Chondrocyte (in vitro differentiated cells): ENCODE data around the gene TMEM225B. TPM values are rescaled to one million over a fixed set of nuclear protein-coding genes. Genes with fewer than 3 reads are reported as not detected.

Experiments used
- DNase-seq: peaks from one replicate; pipeline ENCODE4 v3.0.0; 2021; ENCODE audit warnings: mixed read lengths, low spot score
- H3K27ac Mint-ChIP-seq: one replicate; pipeline ENCODE4 v1.8.0; 2021; ENCODE audit warnings: mild to moderate bottlenecking, moderate library complexity, mixed read lengths; ENCODE audit not compliant: unreplicated experiment
- H3K27me3 Mint-ChIP-seq: 2 replicates; pipeline ENCODE4 v1.8.0; 2021; ENCODE audit warnings: low read depth, mixed read lengths
- H3K36me3 Mint-ChIP-seq: 2 replicates; pipeline ENCODE4 v1.8.0; 2021; ENCODE audit warnings: low read depth, mixed read lengths
- H3K4me1 Mint-ChIP-seq: 2 replicates; pipeline ENCODE4 v1.8.0; 2021; ENCODE audit warnings: low read depth, mild to moderate bottlenecking, mixed read lengths
- H3K4me3 Mint-ChIP-seq: one replicate; pipeline ENCODE4 v1.8.0; 2021; ENCODE audit warnings: mild to moderate bottlenecking, moderate library complexity, mixed read lengths; ENCODE audit not compliant: unreplicated experiment
- H3K9me3 Mint-ChIP-seq: 2 replicates; pipeline ENCODE4 v1.8.0; 2021; ENCODE audit warnings: low read depth, mixed read lengths
- CTCF ChIP-seq: fragments of 200-600 bp; sonication (generic); IDR thresholded peaks from 2 replicates; pipeline ENCODE4 v1.5.0; 2021; ENCODE audit warnings: antibody characterized with exemption, mild to moderate bottlenecking, moderate library complexity
- total RNA-seq: library from RNA; stranded (reverse); gene quantifications from 3 replicates; pipeline ENCODE4 v1.2.1, GENCODE V29; 2021

Gene TMEM225B
- total RNA-seq, 1 donor from 2014 or later, result 0.75 TPM

- H3K27me3 Mint-ChIP-seq, result no peaks in the 10 kb centered on the region
- peaks cover 31% of the 10 kb centered on the region for H3K36me3 Mint-ChIP-seq
- no peak overlapping the region for H3K4me3 Mint-ChIP-seq
- H3K4me1 Mint-ChIP-seq, result peaks cover 29% of the 10 kb centered on the region
- no peak overlapping the region for H3K27ac Mint-ChIP-seq
- TF ChIP-seq CTCF, result no peak
- DNase-seq, result no peak
- no peaks in the 10 kb centered on the region for H3K9me3 Mint-ChIP-seq
Observed at GRCh38 chr7:99618726-99619125, 20.7 kb downstream of the TMEM225B start.

GRCh38 chr7:99619571-99620130, 21.6 kb downstream of the TMEM225B start:
- DNase-seq, result no peak
- Mint-ChIP-seq H3K4me1 (peaks cover 29% of the 10 kb centered on the region), H3K27ac (no peak overlapping the region), H3K27me3 (no peaks in the 10 kb centered on the region), H3K36me3 (peaks cover 37% of the 10 kb centered on the region), H3K4me3 (no peak overlapping the region), H3K9me3 (no peaks in the 10 kb centered on the region)
- TF ChIP-seq CTCF, result no peak

- peaks cover 48% of the 10 kb centered on the region for H3K36me3 Mint-ChIP-seq
- TF ChIP-seq CTCF, result no peak
- no peak for DNase-seq
- peaks cover 27% of the 10 kb centered on the region for H3K4me1 Mint-ChIP-seq
- H3K4me3 Mint-ChIP-seq, result no peak overlapping the region
- H3K27ac Mint-ChIP-seq, result no peak overlapping the region
- no peaks in the 10 kb centered on the region for H3K9me3 Mint-ChIP-seq
- no peaks in the 10 kb centered on the region for H3K27me3 Mint-ChIP-seq
Observed at GRCh38 chr7:99621271-99621670, 23.2 kb downstream of the TMEM225B start.

- Mint-ChIP-seq H3K27me3 (no peaks in the 10 kb centered on the region), H3K4me3 (no peak overlapping the region), H3K36me3 (peaks cover 53% of the 10 kb centered on the region), H3K27ac (no peak overlapping the region), H3K4me1 (peaks cover 18% of the 10 kb centered on the region), H3K9me3 (no peaks in the 10 kb centered on the region)
- no peak for DNase-seq
- TF ChIP-seq CTCF, result no peak
Observed at GRCh38 chr7:99622596-99622995, 24.5 kb downstream of the TMEM225B start.

- TF ChIP-seq CTCF, result no peak
- Mint-ChIP-seq H3K4me3 (no peak overlapping the region), H3K27me3 (no peaks in the 10 kb centered on the region), H3K36me3 (peaks cover 54% of the 10 kb centered on the region), H3K4me1 (peaks cover 12% of the 10 kb centered on the region), H3K9me3 (no peaks in the 10 kb centered on the region), H3K27ac (no peak overlapping the region)
- no peak for DNase-seq
Observed at GRCh38 chr7:99623091-99623693, 25.1 kb downstream of the TMEM225B start.
